Activated CD4-positive, alpha-beta T cell treated with anti-CD3 and anti-CD28 coated beads for 24 hours (primary cell): ENCODE measurements around the gene UGT1A5.
"Not testable (repeated sequence)": the region's sequence is repeated elsewhere in the genome, so short reads cannot be mapped to it uniquely, and the experiment has no call there.

Source experiments
- DNase-seq, 2 donors: peaks; one replicate each; pipeline ENCODE4 v3.0.0-alpha.2; 2020; ENCODE audit warnings: low read depth in 2 of 2

Gene UGT1A5

GRCh38 chr2:233746475-233747282 is 34.0 kb downstream of the UGT1A5 start:
- no peak for DNase-seq

DNA sequence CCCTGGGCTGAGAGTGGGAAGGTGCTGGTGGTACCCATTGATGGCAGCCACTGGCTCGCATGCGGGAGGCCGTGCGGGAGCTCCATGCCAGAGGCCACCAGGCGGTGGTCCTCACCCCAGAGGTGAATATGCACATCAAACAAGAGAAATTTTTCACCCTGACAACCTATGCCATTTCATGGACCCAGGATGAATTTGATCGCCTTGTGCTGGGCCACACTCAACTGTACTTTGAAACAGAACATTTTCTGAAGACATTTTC is 34.5 kb downstream of the UGT1A5 start:
- no peak for DNase-seq

DNA sequence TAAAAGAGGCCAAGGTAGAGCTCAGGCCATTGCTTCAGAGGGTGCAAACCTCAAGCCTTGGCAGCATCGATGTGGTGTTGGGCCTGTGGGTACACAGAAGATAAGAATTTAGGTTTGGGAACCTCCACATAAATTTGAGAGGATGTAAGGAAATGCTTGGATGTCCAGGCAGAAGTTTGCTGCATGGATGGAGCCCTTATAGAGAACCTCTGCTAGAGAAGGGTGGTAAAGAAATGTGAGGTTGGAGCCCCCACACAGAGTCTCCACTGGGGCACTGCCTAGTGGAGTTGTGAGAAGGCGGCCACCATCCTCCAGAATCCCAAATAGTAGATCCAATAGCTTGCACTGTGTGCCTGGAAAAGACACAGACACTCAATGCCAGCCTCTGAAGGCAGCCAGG is 38.0 kb downstream of the UGT1A5 start:
- not testable (repeated sequence) for DNase-seq

DNA sequence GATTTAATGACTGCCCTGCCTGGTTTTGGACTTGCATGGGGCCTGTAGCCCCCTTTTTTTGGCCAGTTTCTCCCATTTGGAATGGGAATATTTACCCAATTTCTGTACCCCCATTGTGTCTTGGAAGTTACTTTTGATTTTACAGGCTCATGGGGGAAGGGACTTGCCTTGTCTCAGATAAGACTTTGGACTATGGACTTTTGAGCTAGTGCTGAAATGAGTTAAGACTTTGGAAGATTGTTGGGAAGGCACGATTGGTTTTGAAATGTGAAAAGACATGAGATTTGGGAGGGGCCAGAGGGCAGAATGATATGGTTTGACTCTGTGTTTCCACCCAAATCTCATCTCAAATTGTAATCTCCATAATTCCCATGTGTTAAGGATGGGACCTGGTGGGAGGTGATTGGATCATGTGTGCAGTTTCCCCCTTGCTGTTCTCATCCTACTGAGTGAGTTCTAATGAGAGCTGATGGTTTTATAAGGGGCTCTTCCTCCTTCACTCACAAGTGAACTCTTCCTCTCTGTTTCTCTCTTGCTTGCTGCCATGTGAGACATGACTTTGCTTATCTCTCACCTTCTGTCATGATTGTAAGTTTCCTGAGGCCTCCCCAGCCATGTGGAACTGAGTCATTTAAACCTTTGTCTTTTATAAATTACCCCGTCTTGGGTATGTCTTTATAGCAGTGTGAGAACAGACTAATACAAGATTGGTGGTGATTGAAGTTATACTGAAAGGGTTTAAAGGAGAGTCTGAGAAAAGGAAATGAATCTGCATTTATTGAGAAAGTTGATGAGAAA is 38.7 kb downstream of the UGT1A5 start:
- DNase-seq: not testable (repeated sequence)

DNA sequence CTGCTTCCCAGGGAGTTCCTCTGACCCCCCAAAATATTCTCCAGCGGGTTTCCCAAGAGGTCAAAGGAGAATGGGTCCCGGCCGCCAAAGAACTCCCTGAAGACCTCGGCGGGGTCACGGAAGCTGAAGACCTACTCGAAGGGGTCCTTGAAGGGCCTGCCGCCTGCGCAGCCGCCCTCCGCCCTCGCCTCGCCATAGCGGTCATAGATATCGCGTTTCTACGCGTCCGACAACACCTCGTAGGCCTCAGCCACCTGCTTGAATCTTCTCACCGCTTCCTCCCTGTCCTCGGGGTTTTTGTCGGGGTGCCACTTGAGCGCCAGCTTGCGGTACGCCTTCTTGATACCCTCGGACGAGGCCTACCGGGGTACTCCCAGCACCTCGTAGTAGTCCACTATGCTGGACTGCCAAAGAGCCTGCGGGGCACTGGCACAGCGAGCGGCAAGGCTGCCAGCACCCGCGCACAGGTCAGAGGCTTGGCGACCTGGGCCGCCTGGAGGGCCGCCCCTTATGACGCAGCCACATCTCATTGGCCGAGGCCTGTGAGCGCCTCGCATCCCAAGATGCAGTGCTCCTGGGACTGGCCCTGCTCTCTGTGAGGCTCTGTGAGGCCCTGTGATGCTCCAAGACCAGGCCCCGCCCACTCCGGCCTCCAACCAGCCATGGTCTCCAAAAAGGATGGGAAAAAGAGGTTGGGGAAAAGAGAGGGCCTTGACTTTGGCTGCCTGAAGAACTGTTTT is 42.3 kb downstream of the UGT1A5 start:
- DNase-seq: no peak

GRCh38 chr2:233756429-233757081 is 43.8 kb downstream of the UGT1A5 start:
- no peak for DNase-seq

GRCh38 chr2:233758141-233758540 is 45.4 kb downstream of the UGT1A5 start:
- DNase-seq: no peak

GRCh38 chr2:233758849-233759248 is 46.1 kb downstream of the UGT1A5 start:
- no peak for DNase-seq

GRCh38 chr2:233760043-233760442 is 47.3 kb downstream of the UGT1A5 start, which contains the start of gene UGT1A1:
TSS of gene UGT1A1 (plus strand) at chr2:233760270. CDS start at chr2:233760288, 18 bp downstream.
- DNase-seq: no peak

DNA sequence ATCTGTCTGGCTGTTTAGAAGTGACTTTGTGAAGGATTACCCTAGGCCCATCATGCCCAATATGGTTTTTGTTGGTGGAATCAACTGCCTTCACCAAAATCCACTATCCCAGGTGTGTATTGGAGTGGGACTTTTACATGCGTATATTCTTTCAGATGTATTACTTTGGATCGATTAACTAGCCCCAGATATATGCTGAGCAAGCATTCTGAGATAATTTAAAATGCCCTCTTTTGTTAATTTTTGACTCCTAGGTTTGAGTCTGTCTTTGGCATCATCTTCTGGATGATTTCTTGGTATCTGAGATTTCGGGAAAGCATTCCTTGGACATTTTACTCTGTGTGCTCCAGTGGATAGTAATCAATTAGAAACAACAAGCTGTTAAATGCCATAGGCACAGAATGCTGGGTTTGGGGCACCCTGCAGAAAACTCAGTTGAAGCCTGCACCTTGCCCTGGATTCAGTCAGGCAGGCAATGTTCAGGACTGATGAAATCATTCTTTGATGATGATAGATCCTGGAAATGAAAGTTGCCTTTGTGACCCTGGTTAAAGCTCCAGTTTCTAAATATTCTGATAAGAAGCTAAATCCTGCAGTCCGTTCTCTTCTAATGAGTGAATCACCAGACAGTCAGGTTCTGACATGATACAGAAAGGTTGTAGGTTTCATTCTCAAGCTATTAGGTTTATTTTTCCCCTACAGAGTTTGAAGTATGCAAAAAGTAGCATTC is 48.5 kb downstream of the UGT1A5 start:
- no peak for DNase-seq

DNA sequence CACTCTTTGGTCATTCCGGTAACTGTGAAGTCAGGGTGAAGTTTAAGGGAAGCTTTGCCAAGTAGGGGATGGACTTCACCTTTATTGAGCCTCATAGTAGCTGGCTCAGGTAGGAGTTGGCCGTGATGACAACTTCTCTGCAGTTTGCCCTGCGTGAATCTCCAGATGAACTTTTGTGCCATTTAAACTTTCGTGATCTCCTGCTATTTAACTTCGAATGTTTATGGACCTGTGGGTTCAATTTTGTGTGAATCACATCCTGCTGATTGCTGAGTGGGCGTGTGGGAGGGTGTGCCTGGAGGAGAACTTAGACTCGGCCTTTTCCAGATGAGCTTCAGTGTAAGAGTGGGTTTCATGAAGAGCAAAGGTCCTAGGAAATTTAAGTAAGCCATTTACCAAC is 51.6 kb downstream of the UGT1A5 start:
- DNase-seq: no peak

DNA sequence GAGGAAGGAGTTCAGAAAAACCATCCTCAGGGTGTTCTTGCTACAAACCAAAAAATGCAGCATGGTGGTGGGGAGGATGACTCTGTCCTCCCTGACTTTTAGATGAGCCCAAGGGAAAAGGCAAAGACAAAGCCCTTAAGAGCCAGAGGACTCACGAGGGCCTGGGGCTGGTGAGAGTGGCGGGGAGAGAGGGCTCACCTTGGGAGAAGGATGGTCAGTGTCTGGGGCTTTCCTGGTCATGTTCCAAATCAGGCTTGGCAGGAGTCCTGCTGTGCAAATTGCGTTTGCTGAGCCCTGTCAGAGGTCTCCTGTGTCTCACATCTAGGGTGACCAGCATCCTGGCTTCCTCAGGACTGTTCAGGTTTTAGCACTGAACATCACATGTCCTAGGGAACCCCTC is 52.1 kb downstream of the UGT1A5 start:
- DNase-seq: no peak

GRCh38 chr2:233766416-233766815 is 53.7 kb downstream of the UGT1A5 start:
- DNase-seq: no peak

- DNase-seq: no peak
These were observed 55.4 kb downstream of the UGT1A5 start for GRCh38 chr2:233768076-233768475.

- DNase-seq: no peak
These were observed 56.6 kb downstream of the UGT1A5 start for GRCh38 chr2:233769260-233769659.

GRCh38 chr2:233772153-233772552 is 59.4 kb downstream of the UGT1A5 start:
- DNase-seq: no peak

- DNase-seq: no peak
These were observed 59.9 kb downstream of the UGT1A5 start for GRCh38 chr2:233772583-233772982.

DNA sequence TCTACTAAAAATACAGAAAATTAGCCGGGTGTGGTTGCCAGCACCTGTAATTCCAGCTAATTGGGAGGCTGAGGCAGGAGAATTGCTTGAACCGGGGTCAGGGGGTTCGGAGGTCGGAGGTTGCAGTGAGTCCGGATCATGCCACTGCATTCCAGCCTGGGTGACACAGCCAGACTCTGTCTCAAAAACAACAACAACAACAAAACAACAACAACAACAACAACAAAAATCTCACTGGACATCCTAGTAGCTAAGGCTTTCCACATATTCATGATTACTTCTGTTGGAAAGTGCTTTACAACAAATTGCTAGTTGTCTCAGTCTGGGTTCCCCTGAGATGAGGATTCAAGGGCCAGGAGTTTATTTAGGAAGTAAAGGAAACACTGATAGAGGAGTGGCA is 61.1 kb downstream of the UGT1A5 start:
- DNase-seq: no peak

GRCh38 chr2:233775414-233775813 is 62.7 kb downstream of the UGT1A5 start:
- DNase-seq: no peak

DNA sequence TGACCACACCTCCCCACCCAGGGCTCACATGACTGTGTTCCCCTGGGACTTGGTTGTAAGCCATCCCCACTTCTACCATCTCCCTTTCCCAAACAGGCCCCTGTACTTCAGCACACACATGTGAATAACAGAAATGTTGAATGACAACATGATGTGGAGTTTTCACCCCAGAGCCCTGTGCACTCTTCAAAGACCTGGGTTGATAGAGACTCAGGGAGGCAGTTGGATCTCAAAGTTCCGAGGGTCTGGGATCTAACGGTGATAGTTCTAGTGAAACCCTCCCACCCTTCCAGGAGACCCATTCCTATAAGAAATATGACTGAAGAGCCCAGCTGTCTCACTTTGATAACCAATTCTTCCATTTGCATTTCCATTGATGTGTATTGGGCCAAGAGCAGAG is 65.3 kb downstream of the UGT1A5 start, which contains the start of gene MROH2A:
Gene MROH2A (plus strand): TSS at position 301 of the 400 bp plus-strand sequence. CDS start 1,029 bp downstream, outside the sequence.
- DNase-seq: no peak

- no peak for DNase-seq
These were observed 67.0 kb downstream of the UGT1A5 start for GRCh38 chr2:233779722-233780121.
